Fibroblast of villous mesenchyme (primary cell): ENCODE measurements around the gene PARVG. TPM values are rescaled to one million over a fixed set of nuclear protein-coding genes. Genes with fewer than 3 reads are reported as not detected.

ENCODE experiments used
- DNase-seq: peaks from one replicate; pipeline ENCODE4 v3.0.0-alpha.2; 2010; ENCODE audit warnings: low read depth
- H3K4me3 ChIP-seq: 2 replicates; pipeline ENCODE4 v1.5.1; 2011; ENCODE audit warnings: low read depth, mild to moderate bottlenecking, low read length
- total RNA-seq: library from RNA; depleted of rRNA; stranded (reverse); fragments of >200 nt; gene quantifications from 2 replicates; pipeline ENCODE4 v1.2.3, GENCODE V29; 2012
- TF ChIP-seq, protein P1 (sequence below): IDR thresholded peaks from 2 replicates; pipeline ENCODE4 v1.5.1; 2012; ENCODE audit warnings: low read depth, mild to moderate bottlenecking, low read length; ENCODE audit not compliant: insufficient read depth

PARVG gene
- total RNA-seq, 1 donor, result not detected

DNA sequence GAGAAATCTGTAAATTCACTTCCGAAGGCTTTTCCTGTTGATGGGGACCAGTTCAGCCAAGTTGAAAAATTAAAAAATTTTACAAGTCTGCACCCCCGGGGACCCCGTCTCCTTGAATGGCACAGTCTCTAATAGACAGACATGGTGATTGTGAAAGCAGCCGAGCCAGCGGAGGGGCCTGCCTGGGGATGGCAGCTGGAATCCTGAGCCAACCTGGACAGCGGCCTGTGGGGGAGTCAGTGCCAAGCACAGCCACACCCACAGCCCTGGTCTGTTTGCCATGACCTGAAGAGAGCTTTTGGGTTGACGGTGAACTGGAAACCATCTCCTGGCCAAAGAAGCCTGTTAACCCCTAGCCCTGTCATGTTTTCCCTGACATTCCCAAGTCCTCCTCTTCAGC is 64.7 kb downstream of the PARVG start:
- no peak overlapping the region for H3K4me3 ChIP-seq
- no peak for DNase-seq
- TF ChIP-seq, protein P1, sequence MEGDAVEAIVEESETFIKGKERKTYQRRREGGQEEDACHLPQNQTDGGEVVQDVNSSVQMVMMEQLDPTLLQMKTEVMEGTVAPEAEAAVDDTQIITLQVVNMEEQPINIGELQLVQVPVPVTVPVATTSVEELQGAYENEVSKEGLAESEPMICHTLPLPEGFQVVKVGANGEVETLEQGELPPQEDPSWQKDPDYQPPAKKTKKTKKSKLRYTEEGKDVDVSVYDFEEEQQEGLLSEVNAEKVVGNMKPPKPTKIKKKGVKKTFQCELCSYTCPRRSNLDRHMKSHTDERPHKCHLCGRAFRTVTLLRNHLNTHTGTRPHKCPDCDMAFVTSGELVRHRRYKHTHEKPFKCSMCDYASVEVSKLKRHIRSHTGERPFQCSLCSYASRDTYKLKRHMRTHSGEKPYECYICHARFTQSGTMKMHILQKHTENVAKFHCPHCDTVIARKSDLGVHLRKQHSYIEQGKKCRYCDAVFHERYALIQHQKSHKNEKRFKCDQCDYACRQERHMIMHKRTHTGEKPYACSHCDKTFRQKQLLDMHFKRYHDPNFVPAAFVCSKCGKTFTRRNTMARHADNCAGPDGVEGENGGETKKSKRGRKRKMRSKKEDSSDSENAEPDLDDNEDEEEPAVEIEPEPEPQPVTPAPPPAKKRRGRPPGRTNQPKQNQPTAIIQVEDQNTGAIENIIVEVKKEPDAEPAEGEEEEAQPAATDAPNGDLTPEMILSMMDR, result no peak

DNA sequence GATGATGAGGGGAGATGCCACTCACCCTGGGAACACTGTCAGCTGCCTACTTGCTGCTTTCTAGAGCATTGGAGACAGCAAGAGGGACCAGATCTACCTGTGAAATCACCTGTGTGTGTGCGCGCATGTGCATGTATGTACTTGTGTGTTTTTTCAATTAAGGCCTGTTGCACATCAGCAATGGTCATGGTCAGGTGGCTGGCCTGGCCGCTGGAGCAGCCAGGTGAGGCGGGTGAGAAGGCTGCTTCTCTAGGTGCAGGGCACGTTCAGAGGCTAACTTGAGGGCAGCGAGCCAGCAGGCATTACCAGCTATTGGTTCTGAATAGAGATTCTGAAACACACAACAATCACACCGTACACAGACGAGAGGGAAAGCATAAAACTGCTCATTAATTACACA is 65.1 kb downstream of the PARVG start:
- no peak for DNase-seq
- H3K4me3 ChIP-seq, result no peak overlapping the region
- TF ChIP-seq, protein P1, result no peak

DNA sequence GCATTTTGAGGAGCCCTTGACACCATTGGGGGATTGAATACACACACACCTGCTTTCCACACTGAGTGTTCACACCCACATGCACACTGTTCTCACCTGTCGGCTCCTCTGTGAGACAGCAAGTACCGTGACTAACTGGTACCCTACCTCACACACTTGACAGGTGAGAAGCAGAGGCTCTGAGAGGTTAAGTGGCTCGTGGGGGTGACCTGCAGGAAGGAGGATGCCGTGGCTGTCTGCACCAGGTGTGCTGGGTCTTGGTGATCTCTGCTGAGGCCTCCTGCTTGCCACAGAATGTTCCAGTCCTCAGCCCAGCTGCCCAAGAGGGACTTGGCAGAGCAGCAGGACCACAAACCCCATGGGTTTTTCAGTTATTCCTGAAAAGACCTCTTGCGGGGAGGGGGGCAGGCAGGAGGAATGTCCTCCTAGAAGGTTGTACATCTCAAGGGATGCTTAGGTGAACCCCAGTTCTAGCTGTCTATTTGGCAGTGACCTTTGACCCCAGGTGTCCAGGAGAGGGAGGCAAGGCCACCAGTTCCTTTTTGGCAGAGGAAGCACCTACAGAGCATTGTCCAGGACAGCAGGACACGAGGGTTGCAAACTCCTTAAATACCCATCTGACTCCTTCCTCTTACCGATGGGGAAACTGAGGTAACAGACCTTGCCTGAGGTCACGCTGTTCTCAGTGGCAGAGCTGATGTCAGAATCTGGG is 66.0 kb downstream of the PARVG start:
- no peak for DNase-seq
- H3K4me3 ChIP-seq, result no peak overlapping the region
- TF ChIP-seq, protein P1, result no peak

DNA sequence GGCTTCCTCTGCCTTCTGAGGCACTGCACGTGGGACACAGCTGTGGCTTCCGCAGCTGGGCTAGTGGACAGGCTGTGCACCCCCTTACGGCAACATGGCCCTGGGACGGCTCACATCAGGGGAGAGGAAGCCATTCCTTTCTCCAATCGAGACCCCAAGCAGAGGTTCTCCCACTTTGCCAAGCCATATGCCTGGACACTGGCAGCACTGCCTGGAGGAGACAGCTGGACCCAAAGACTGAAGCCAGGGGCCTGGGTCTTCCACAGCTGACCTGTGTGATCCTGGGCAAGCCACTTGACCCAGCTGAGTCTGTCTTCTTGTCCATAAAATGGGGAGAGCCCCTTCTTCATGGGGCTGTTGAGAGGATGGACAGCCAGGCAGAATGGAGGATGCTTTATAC is 66.6 kb downstream of the PARVG start:
- TF ChIP-seq, protein P1, result no peak
- DNase-seq, result no peak
- no peak overlapping the region for H3K4me3 ChIP-seq

DNA sequence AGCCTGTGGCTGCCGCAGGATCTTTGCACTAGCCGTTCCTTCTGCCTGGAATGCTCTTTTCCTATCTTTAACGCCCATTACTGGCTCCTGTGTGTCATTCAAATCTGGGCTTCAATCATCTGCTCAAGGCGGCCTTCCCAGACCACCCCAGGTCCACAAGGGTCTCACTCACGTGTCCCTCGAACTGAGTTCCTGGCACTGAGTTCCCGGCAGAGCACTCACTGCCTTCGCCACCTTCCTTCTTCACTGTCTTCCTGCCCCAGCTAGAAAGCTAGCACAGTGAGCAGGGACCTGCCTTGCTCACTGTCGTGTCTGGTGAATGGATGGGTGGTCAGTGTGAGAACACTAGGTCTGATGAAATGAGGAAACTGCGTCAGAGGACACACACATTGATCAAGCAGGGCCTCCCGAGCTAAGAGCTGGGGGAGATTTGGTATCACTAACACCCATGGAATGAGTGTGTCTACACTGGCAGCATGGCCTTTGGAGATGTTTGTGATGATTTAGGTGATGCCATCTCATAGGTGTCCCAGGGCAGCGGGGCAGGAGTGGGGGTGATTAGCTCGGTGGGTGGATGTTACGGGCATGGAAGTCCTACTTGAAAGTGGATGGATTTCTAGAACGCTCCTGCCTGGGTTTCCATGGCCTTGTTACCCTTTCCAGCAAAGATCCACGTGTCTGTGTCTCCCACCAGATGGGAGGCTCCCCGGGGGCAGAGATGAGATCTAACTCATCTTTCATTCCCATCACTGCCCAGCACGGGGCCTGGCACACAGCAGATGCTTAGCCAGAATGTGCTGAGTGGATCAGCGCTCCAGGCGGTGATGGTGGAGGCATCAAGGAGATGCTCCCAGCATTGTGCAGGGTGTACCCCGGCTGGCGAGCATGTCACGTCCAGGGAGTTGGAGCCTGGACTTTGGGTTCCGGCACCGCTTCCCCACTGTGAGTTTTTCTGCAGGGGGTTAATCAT is 67.5 kb downstream of the PARVG start:
- H3K4me3 ChIP-seq, result no peak overlapping the region
- no peak for DNase-seq
- TF ChIP-seq, protein P1, result no peak

DNA sequence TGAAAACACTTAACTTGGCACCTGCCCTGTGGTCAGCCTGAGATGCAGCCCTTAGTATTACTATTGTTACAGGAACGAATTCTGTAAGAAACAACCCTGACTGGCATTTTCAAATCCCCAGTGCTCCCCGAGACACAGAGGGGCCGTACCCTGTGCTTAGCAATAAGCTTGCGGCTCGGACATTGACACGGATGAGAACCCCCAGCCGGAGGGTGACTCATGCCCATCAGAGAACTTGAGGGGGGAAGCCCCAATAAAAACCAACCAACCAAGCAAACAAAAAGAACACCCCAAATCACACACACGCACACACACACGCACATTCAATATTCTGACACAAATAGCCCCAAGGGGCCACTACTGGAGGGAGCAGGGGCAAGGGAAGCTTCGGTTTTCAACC is 68.2 kb downstream of the PARVG start:
- DNase-seq, result no peak
- TF ChIP-seq, protein P1, result no peak
- no peak overlapping the region for H3K4me3 ChIP-seq
